CD14-positive monocyte (primary cell): ENCODE data around the gene DCTN1. TPM values are rescaled to one million over a fixed set of nuclear protein-coding genes. Genes with fewer than 3 reads are reported as not detected.

ENCODE experiments used
- DNase-seq, 3 donors: peaks; one replicate each; pipeline ENCODE4 v3.0.0-alpha.2; 2011 to 2022
- H2AFZ ChIP-seq: 2 replicates; pipeline ENCODE4 v1.6.0; 2012; ENCODE audit warnings: mild to moderate bottlenecking, low read depth, low read length, inconsistent platforms; ENCODE audit not compliant: insufficient read depth, poor library complexity, severe bottlenecking
- H3K27ac ChIP-seq, 2 donors: 1 replicate in 1 of 2; 2 replicates in 1 of 2; pipeline ENCODE4 v1.5.1; 2012 to 2013; ENCODE audit warnings: low read length in 2 of 2, control low read depth in 1 of 2, inconsistent platforms in 1 of 2, low read depth in 1 of 2, mild to moderate bottlenecking in 1 of 2
- H3K27me3 ChIP-seq, 2 donors: one replicate each; pipeline versions ENCODE4 v1.6.0 to v1.6.1; 2011 to 2013; ENCODE audit warnings: low read length in 2 of 2; ENCODE audit not compliant: control insufficient read depth in 2 of 2, insufficient read depth in 2 of 2
- H3K36me3 ChIP-seq, 2 donors: replicated peaks in 1 of 2; 1 replicate in 1 of 2; 2 replicates in 1 of 2; pipeline versions ENCODE4 v1.5.1 to v1.6.1; 2012 to 2013; ENCODE audit warnings: low read length in 2 of 2, control low read depth in 1 of 2, inconsistent platforms in 1 of 2, mild to moderate bottlenecking in 1 of 2; ENCODE audit not compliant: insufficient read depth in 2 of 2, control insufficient read depth in 1 of 2
- H3K4me1 ChIP-seq, 2 donors: 1 replicate in 1 of 2; 2 replicates in 1 of 2; pipeline versions ENCODE4 v1.5.1 to v1.6.1; 2012 to 2013; ENCODE audit warnings: low read length in 2 of 2, control low read depth in 1 of 2, inconsistent platforms in 1 of 2, mild to moderate bottlenecking in 1 of 2, moderate library complexity in 1 of 2; ENCODE audit not compliant: insufficient read depth in 2 of 2, control insufficient read depth in 1 of 2
- H3K4me2 ChIP-seq: replicated peaks from 2 replicates; pipeline ENCODE3; 2012; ENCODE audit warnings: low read length, moderate library complexity, mild to moderate bottlenecking; ENCODE audit not compliant: poor library complexity, severe bottlenecking; ENCODE audit errors: extremely low read depth
- H3K4me3 ChIP-seq, 3 experiments: fragments of 200-600 bp in 1 of 3; sonication (generic) in 1 of 3; replicated peaks in 1 of 3; 1 replicate in 2 of 3; 2 replicates in 1 of 3; pipeline ENCODE4 v1.5.1; 2011 to 2013; ENCODE audit warnings: low read length in 3 of 3, mild to moderate bottlenecking in 3 of 3, control low read depth in 2 of 3, low read depth in 2 of 3, inconsistent platforms in 1 of 3, moderate library complexity in 1 of 3
- H3K79me2 ChIP-seq: 2 replicates; pipeline ENCODE4 v1.6.0; 2012; ENCODE audit warnings: mild to moderate bottlenecking, control low read depth, inconsistent platforms, low read length, moderate library complexity; ENCODE audit not compliant: insufficient read depth
- H3K9ac ChIP-seq: 2 replicates; pipeline ENCODE4 v1.6.0; 2017; ENCODE audit warnings: low read length, mild to moderate bottlenecking; ENCODE audit not compliant: insufficient read depth, poor library complexity, severe bottlenecking
- H3K9me3 ChIP-seq, 2 donors: replicated peaks in 1 of 2; 1 replicate in 1 of 2; 2 replicates in 1 of 2; pipeline versions ENCODE4 v1.5.1 to v1.6.1; 2012 to 2013; ENCODE audit warnings: low read length in 2 of 2, control low read depth in 1 of 2; ENCODE audit not compliant: control insufficient read depth in 1 of 2, insufficient read depth in 1 of 2
- H4K20me1 ChIP-seq: 2 replicates; pipeline ENCODE4 v1.6.0; 2012; ENCODE audit warnings: mild to moderate bottlenecking, low read length, control low read depth, moderate library complexity; ENCODE audit not compliant: insufficient read depth
- H3K27ac Mint-ChIP-seq, 7 donors: one replicate each; pipeline ENCODE4 v1.8.0; 2020; ENCODE audit warnings: mild to moderate bottlenecking in 7 of 7, mixed read lengths in 7 of 7, moderate library complexity in 6 of 7, inconsistent platforms in 2 of 7
- H3K27me3 Mint-ChIP-seq, 3 donors: one replicate each; pipeline ENCODE4 v1.8.0; 2021 to 2022; ENCODE audit warnings: low read depth in 3 of 3, mild to moderate bottlenecking in 3 of 3, mixed read lengths in 3 of 3, moderate library complexity in 3 of 3, inconsistent platforms in 1 of 3
- H3K36me3 Mint-ChIP-seq, 2 donors: one replicate each; pipeline ENCODE4 v1.8.0; 2020; ENCODE audit warnings: mixed read lengths in 2 of 2, inconsistent platforms in 1 of 2, mild to moderate bottlenecking in 1 of 2
- H3K4me1 Mint-ChIP-seq: one replicate; pipeline ENCODE4 v1.8.0; 2020; ENCODE audit warnings: mild to moderate bottlenecking, mixed read lengths
- H3K4me3 Mint-ChIP-seq, 2 donors: one replicate each; pipeline ENCODE4 v1.8.0; 2020; ENCODE audit warnings: mild to moderate bottlenecking in 2 of 2, mixed read lengths in 2 of 2, moderate library complexity in 1 of 2
- H3K9me3 Mint-ChIP-seq, 7 donors: one replicate each; pipeline ENCODE4 v1.8.0; 2020 to 2022; ENCODE audit warnings: mixed read lengths in 7 of 7, mild to moderate bottlenecking in 6 of 7, moderate library complexity in 6 of 7, inconsistent platforms in 2 of 7
- whole genome bisulfite sequencing: methylation state at CpG from one replicate; pipeline ENCODE4 v1.1.5; 2013; ENCODE audit warnings: missing lambda C conversion rate; ENCODE audit not compliant: insufficient coverage; 5-methylcytosine and 5-hydroxymethylcytosine counted together
- intact Hi-C, 2 donors: fragments of 100-400 bp; cut with micrococcal nuclease; formaldehyde crosslinking; loops; one replicate each; pipeline versions ENCODE4 v1.15.0 to v1.15.1; 2023
- polyA plus RNA-seq, 3 donors: library from polyadenylated mRNA; depleted of rRNA in 1 of 3; unstranded in 2 of 3; stranded (reverse) in 1 of 3; fragments of 300-500 nt in 2 of 3; fragments of >200 nt in 1 of 3; fragmentation: Illumina TruSeq in 2 of 3; gene quantifications; 1 replicate in 2 of 3; 2 replicates in 1 of 3; pipeline ENCODE4 v1.2.3, GENCODE V29; 2012 to 2021
- TF ChIP-seq, protein P1 (sequence below): fragments of 200-600 bp; IDR thresholded peaks from one replicate; pipeline ENCODE4 v1.8.0; 2022; ENCODE audit warnings: antibody characterized with exemption, mild to moderate bottlenecking

DCTN1 gene
- polyA plus RNA-seq, 3 donors, result 27.7 to 45.5 (median 45.5) TPM

DNA sequence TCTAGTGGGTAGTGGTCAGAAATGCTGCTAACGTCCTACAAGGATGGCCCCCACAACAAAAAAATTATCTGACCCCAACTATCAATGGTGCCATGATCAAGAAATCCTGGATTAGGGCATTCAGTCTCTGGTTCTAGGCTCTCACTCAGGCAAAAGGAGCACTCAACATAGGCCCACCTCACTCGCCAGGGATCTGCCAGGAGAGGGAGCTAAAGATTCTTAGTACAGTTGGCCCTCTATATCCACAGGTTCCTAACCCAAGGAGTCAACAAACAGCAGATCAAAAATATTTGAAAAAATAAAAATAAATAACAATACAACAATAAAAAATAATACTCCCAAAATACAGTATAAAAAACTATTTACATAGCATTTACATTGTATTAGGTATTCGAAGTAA is 46.9 kb downstream of the DCTN1 start:
- TF ChIP-seq, protein P1, sequence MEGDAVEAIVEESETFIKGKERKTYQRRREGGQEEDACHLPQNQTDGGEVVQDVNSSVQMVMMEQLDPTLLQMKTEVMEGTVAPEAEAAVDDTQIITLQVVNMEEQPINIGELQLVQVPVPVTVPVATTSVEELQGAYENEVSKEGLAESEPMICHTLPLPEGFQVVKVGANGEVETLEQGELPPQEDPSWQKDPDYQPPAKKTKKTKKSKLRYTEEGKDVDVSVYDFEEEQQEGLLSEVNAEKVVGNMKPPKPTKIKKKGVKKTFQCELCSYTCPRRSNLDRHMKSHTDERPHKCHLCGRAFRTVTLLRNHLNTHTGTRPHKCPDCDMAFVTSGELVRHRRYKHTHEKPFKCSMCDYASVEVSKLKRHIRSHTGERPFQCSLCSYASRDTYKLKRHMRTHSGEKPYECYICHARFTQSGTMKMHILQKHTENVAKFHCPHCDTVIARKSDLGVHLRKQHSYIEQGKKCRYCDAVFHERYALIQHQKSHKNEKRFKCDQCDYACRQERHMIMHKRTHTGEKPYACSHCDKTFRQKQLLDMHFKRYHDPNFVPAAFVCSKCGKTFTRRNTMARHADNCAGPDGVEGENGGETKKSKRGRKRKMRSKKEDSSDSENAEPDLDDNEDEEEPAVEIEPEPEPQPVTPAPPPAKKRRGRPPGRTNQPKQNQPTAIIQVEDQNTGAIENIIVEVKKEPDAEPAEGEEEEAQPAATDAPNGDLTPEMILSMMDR, result no peak
- Mint-ChIP-seq H3K36me3 (no peaks in the 10 kb centered on the region), H3K4me3 (no peak overlapping the region), H3K27ac (no peak overlapping the region), H3K4me1 (no peaks in the 10 kb centered on the region), H3K9me3 (no peaks in the 10 kb centered on the region), H3K27me3 (no peaks in the 10 kb centered on the region)
- WGBS, result no CpG with 5 or more reads among the region's 3 CpGs
- no peaks in the 10 kb centered on the region for H3K27me3 ChIP-seq
- no peak overlapping the region for H2AFZ ChIP-seq
- H4K20me1 ChIP-seq, result no peaks in the 10 kb centered on the region
- intact Hi-C loops, result loop anchor here in 1 of 2 donors (10.0 kb wide), 1 partner anchor 508 kb away; the partner anchor contains the start of gene STAMBP
- H3K9ac ChIP-seq, result no peak overlapping the region
- no peak overlapping the region for H3K4me3 ChIP-seq
- H3K9me3 ChIP-seq, result no peaks in the 10 kb centered on the region
- no peaks in the 10 kb centered on the region for H3K4me1 ChIP-seq
- no peaks in the 10 kb centered on the region for H3K36me3 ChIP-seq
- no peak overlapping the region for H3K27ac ChIP-seq
- no peak overlapping the region for H3K4me2 ChIP-seq
- no peaks in the 10 kb centered on the region for H3K79me2 ChIP-seq
- no peak for DNase-seq

DNA sequence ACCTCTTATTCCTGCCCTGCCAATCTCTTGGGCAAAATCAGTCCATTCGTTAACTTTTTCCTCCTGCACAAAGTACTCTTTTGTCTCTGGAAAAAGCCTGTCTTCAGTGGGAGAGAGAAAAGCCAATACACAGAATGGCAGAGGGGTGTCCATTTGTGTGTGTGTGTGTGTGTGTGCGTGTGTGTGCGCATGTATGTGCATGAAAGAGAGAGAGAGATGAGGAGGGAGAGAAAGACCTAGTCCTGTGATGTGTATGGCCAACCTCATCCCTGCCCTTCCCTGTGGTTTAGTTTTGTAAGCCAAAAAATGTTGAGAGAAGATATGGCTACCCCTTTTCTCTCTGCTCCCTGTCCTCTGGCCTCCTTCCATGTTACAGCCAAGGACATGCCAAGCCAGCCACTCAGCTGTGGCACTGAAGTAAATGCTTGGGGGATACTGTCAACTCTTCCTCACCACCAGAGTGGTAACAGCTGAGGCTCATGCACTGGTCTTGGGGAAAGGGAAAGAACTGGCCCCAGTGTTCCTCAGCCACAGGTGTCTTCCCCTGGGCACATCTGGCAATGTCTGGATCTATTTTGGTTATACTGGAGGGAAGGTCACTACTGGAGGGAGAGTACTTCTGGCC is 47.4 kb downstream of the DCTN1 start:
- no peak for DNase-seq
- WGBS, result no CpG with 5 or more reads among the region's 3 CpGs
- Histone ChIP-seq H3K4me2 (no peak overlapping the region), H4K20me1 (no peaks in the 10 kb centered on the region), H3K36me3 (no peaks in the 10 kb centered on the region), H3K27ac (no peak overlapping the region), H2AFZ (no peak overlapping the region), H3K4me1 (no peaks in the 10 kb centered on the region), H3K9ac (no peak overlapping the region), H3K27me3 (no peaks in the 10 kb centered on the region), H3K9me3 (no peaks in the 10 kb centered on the region), H3K4me3 (no peak overlapping the region), H3K79me2 (no peaks in the 10 kb centered on the region)
- Mint-ChIP-seq H3K9me3 (no peaks in the 10 kb centered on the region), H3K27me3 (no peaks in the 10 kb centered on the region), H3K4me3 (no peak overlapping the region), H3K36me3 (no peaks in the 10 kb centered on the region), H3K27ac (no peak overlapping the region), H3K4me1 (no peaks in the 10 kb centered on the region)
- TF ChIP-seq, protein P1, result no peak
- intact Hi-C loops, result loop anchor here in 1 of 2 donors (10.0 kb wide), 1 partner anchor 508 kb away; the partner anchor contains the start of gene STAMBP
